ENCODE data around the gene LRP8. TPM values are rescaled to one million over a fixed set of nuclear protein-coding genes. Genes with fewer than 3 reads are reported as not detected.
"Not testable (repeated sequence)": the region's sequence is repeated elsewhere in the genome, so short reads cannot be mapped to it uniquely, and the experiment has no call there.

Gene LRP8
- polyA plus RNA-seq, 1 donor: 6.9 TPM

- no peak for DNase-seq
Observed at GRCh38 chr1:53210954-53211353, 116.9 kb downstream of the LRP8 start.

- DNase-seq: no peak
Observed at GRCh38 chr1:53210352-53210751, 117.5 kb downstream of the LRP8 start.

GRCh38 chr1:53207726-53208125 is 120.1 kb downstream of the LRP8 start:
- DNase-seq: no peak

- no peak for DNase-seq
Observed at GRCh38 chr1:53206735-53207379, 121.0 kb downstream of the LRP8 start.

- DNase-seq: not testable (repeated sequence)
Observed at GRCh38 chr1:53206083-53206685, 121.7 kb downstream of the LRP8 start.

- not testable (repeated sequence) for DNase-seq
Observed at GRCh38 chr1:53205496-53205895, 122.4 kb downstream of the LRP8 start.

- DNase-seq: no peak
Observed at GRCh38 chr1:53203466-53203865, 124.4 kb downstream of the LRP8 start.

GRCh38 chr1:53198241-53198651 is 129.6 kb downstream of the LRP8 start:
- DNase-seq: no peak

GRCh38 chr1:53197291-53198200 is 130.3 kb downstream of the LRP8 start:
- no peak for DNase-seq

- DNase-seq: peak; percentile 93
Observed at GRCh38 chr1:53196485-53197290, 131.2 kb downstream of the LRP8 start, which contains the start of gene CPT2. Gene CPT2 (plus strand): TSS chr1:53196824. CDS start chr1:53196944, 120 bp downstream.

- no peak for DNase-seq
Observed at GRCh38 chr1:53196017-53196484, 131.8 kb downstream of the LRP8 start.

- DNase-seq: no peak
Observed at GRCh38 chr1:53195246-53196016, 132.4 kb downstream of the LRP8 start.

Other genes starting within 250 kb of the LRP8 start
- gene SLC1A7, start 185.4 kb downstream of the LRP8 start, polyA plus RNA-seq (ENCODE audit: insufficient read length): 0.05 TPM
- 28.9 TPM for gene CPT2, start 131.2 kb downstream of the LRP8 start, polyA plus RNA-seq (ENCODE audit: insufficient read length)
- 93.5 TPM for gene CZIB, start 107.4 kb downstream of the LRP8 start, polyA plus RNA-seq (ENCODE audit: insufficient read length)
- 94.0 TPM for gene MAGOH, start 89.6 kb downstream of the LRP8 start, polyA plus RNA-seq (ENCODE audit: insufficient read length)
- 0.10 TPM for gene DMRTB1, start 131.3 kb upstream of the LRP8 start, polyA plus RNA-seq (ENCODE audit: insufficient read length)